WI38 (cell line): ENCODE results near the gene IL21R.
"Not testable (repeated sequence)": the region's sequence is repeated elsewhere in the genome, so short reads cannot be mapped to it uniquely, and the experiment has no call there.

Experiments
- H3K4me3 ChIP-seq: 2 replicates; pipeline ENCODE4 v1.5.1; 2011; ENCODE audit warnings: low read depth, mild to moderate bottlenecking, control low read depth, low read length
- TF ChIP-seq, protein P1 (sequence below): IDR thresholded peaks from 2 replicates; pipeline ENCODE4 v1.5.1; 2012; ENCODE audit warnings: low read depth, mild to moderate bottlenecking, control low read depth, low read length

Gene IL21R

DNA sequence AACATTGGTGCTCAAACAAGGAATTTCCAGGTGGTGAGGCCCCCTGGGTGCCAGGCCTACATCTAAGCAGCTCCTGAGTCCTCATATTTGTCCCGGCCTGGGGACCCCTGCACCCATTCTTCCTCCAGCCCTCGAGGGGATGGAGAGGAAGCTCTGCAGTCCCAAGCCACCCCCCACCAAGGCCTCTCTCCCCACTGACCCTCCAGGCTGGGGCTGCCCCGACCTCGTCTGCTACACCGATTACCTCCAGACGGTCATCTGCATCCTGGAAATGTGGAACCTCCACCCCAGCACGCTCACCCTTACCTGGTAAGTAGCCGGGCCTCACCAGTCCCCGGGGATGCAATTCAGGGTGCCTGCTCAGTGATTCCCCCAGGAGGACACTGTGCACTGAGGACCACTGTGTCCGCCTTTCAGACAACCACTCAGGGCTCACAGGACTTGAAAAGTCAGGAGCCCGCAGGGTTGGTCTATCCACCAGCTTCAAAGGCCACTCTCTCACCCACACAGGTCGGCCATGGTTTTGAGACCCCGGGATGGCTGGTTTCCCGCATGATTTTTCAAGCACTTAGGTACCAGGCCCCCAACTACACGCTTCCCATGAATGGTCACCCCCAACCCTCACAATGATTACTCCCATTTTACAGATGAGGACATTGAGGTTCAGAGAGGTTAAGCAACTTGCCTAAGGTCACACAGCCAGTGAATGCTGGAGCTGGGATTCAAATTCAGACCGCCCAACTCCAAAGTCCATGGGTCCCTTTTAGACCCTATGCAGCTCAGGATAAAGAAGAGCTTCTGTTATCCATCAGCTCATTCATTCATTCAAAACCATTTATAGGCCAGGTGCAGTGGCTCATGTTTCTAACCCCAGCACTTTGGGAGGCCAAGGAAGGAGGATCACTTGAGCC is 32.4 kb downstream of the IL21R start:
- no peak overlapping the region for H3K4me3 ChIP-seq
- TF ChIP-seq, protein P1, sequence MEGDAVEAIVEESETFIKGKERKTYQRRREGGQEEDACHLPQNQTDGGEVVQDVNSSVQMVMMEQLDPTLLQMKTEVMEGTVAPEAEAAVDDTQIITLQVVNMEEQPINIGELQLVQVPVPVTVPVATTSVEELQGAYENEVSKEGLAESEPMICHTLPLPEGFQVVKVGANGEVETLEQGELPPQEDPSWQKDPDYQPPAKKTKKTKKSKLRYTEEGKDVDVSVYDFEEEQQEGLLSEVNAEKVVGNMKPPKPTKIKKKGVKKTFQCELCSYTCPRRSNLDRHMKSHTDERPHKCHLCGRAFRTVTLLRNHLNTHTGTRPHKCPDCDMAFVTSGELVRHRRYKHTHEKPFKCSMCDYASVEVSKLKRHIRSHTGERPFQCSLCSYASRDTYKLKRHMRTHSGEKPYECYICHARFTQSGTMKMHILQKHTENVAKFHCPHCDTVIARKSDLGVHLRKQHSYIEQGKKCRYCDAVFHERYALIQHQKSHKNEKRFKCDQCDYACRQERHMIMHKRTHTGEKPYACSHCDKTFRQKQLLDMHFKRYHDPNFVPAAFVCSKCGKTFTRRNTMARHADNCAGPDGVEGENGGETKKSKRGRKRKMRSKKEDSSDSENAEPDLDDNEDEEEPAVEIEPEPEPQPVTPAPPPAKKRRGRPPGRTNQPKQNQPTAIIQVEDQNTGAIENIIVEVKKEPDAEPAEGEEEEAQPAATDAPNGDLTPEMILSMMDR, result no peak

- H3K4me3 ChIP-seq, result not testable (repeated sequence)
Observed at GRCh38 chr16:27435146-27435545, 33.2 kb downstream of the IL21R start.

DNA sequence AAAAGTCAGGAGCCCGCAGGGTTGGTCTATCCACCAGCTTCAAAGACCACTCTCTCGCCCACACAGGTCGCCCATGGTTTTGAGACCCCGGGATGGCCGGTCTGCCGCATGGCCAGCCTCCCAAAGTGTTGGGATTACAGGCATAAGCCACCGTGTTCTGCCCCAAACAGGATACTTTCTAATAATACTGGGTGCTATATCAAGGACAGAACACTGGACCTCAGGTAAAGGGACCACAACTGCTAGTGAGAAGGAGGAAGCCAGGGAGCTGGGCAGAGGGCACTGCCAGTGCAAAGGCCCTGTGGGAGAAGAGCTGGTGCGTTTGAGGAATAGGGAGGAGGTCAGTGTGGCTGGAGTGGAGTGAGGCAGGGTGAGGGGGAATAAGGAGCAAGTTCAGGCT is 34.1 kb downstream of the IL21R start:
- TF ChIP-seq, protein P1, result no peak
- no peak overlapping the region for H3K4me3 ChIP-seq

- H3K4me3 ChIP-seq, result no peak overlapping the region
- TF ChIP-seq, protein P1, result no peak
Observed at GRCh38 chr16:27436921-27437650, 35.1 kb downstream of the IL21R start.

GRCh38 chr16:27437946-27438345 is 36.0 kb downstream of the IL21R start:
- TF ChIP-seq, protein P1, result no peak
- H3K4me3 ChIP-seq, result no peak overlapping the region

DNA sequence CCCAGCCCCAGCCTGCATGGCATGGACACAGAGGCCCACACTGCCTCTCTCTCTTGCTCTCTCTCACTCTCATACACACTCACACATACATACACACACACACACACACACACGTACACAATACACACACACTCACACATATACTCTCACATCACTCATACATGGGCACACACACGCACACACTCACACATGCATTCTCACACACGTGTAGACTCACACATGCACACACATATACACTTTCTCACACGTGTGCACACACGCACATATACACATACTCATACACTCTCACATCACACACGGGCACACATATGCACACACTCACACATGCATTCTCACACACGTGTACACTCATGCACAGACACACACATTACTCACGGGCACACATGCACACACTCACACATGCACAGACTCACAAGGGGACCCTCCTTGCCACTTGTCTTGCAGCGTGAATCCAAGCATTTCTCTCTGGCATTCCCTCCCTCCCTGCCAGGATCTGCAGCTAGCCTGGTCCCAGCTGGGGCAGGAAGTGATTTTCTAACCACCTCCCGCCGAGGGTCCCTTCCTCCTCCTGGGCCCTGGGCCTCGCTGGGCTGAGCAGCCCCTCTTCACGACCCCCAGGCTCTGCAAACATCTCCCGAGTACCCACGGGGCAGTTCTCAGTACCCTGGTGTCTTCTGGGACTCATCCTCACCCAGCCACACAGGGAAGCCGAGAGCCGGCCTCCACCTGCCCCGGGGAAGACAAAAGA is 37.5 kb downstream of the IL21R start:
- TF ChIP-seq, protein P1, result no peak
- no peak overlapping the region for H3K4me3 ChIP-seq

DNA sequence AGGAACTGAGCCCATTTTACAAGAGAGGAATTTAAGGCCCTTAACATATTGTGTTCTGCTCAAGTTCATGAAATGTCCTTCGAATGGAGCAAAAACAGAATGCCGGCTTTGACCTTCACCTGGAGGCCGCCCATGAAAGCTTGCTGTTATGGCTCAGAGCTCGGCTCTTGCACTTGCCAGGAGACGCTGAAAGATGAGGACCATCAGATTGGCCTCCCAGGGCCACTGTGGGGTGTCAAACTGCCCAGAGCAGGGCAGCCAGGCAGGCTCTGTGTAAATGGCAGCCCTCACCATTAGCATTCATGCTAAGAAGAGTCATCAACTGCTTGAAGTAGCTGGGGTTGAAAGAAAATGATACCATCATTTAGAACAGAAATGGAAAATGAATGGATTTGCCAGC is 39.3 kb downstream of the IL21R start:
- TF ChIP-seq, protein P1, result no peak
- no peak overlapping the region for H3K4me3 ChIP-seq
